SU-DHL-6 (cell line): ENCODE measurements around the gene HAAO.
"Not testable (repeated sequence)": the region's sequence is repeated elsewhere in the genome, so short reads cannot be mapped to it uniquely, and the experiment has no call there.

Experiments
- H2AFZ ChIP-seq: fragments of 200-600 bp; sonication (generic); 2 replicates; pipeline ENCODE4 v1.6.1; 2014; ENCODE audit warnings: low read depth, mild to moderate bottlenecking, moderate library complexity, mixed read lengths, antibody characterized with exemption, low read length; ENCODE audit not compliant: severe bottlenecking
- H3F3A ChIP-seq: fragments of 200-600 bp; shearing (Covaris generic); 2 replicates; pipeline ENCODE4 v1.6.0; 2016; ENCODE audit warnings: antibody characterized with exemption, mild to moderate bottlenecking; ENCODE audit not compliant: insufficient read depth
- H3K27ac ChIP-seq: fragments of 200-600 bp; sonication (generic); 2 replicates; pipeline ENCODE4 v1.5.1; 2016; ENCODE audit warnings: low read depth, mild to moderate bottlenecking, low read length, moderate library complexity, mixed read lengths
- H3K27me3 ChIP-seq: fragments of 200-600 bp; sonication (generic), shearing (Covaris generic); 2 replicates; pipeline ENCODE4 v1.6.0; 2014; ENCODE audit warnings: mild to moderate bottlenecking, low read length
- H3K36me3 ChIP-seq: fragments of 200-600 bp; sonication (generic); 2 replicates; pipeline ENCODE4 v1.6.1; 2014; ENCODE audit warnings: mild to moderate bottlenecking, low read length, mixed read lengths
- H3K4me2 ChIP-seq: fragments of 300-600, 200-600 bp; shearing (Covaris generic), sonication (generic); 2 replicates; pipeline ENCODE4 v1.6.0; 2014; ENCODE audit warnings: low read length, low read depth, mild to moderate bottlenecking; ENCODE audit not compliant: poor library complexity, severe bottlenecking
- H3K4me3 ChIP-seq: fragments of 200-600 bp; sonication (generic); 2 replicates; pipeline ENCODE4 v1.5.1; 2014; ENCODE audit warnings: antibody characterized with exemption, low read length, mild to moderate bottlenecking, mixed read lengths; ENCODE audit not compliant: insufficient read depth, poor library complexity, severe bottlenecking
- H3K79me2 ChIP-seq: fragments of 200-600 bp; sonication (generic); 2 replicates; pipeline ENCODE4 v1.6.1; 2014; ENCODE audit warnings: mild to moderate bottlenecking, low read length, moderate library complexity; ENCODE audit not compliant: insufficient read depth
- H3K9ac ChIP-seq: fragments of 200-600 bp; sonication (generic); 2 replicates; pipeline ENCODE4 v1.7.0; 2014; ENCODE audit warnings: mild to moderate bottlenecking, low read length
- H3K9me2 ChIP-seq: fragments of 200-600 bp; sonication (generic); replicated peaks from 2 replicates; pipeline ENCODE4 v1.6.1; 2014; ENCODE audit warnings: low read length; ENCODE audit not compliant: insufficient read depth
- H3K9me3 ChIP-seq: fragments of 200-600 bp; sonication (generic); 2 replicates; pipeline ENCODE4 v1.6.1; 2014; ENCODE audit warnings: low read length, mixed read lengths; ENCODE audit not compliant: insufficient read depth
- H4K20me1 ChIP-seq: fragments of 200-600 bp; sonication (generic); 2 replicates; pipeline ENCODE4 v1.6.1; 2014; ENCODE audit warnings: low read depth, mild to moderate bottlenecking, antibody characterized with exemption, low read length, moderate library complexity, mixed read lengths
- CTCF ChIP-seq: fragments of 200-600 bp; sonication (generic); IDR thresholded peaks from one replicate; pipeline ENCODE4 v1.5.1; 2017; ENCODE audit warnings: antibody characterized with exemption, mild to moderate bottlenecking, low read length, moderate library complexity; ENCODE audit not compliant: insufficient read depth, poor library complexity, severe bottlenecking
- EZH2phosphoT487 ChIP-seq: fragments of 200-600 bp; sonication (generic), shearing (Covaris generic); conservative IDR thresholded peaks from 2 replicates; pipeline ENCODE4 v1.6.1; 2018; ENCODE audit warnings: mild to moderate bottlenecking, antibody characterized with exemption, low read length, moderate library complexity, mixed read lengths

HAAO gene

DNA sequence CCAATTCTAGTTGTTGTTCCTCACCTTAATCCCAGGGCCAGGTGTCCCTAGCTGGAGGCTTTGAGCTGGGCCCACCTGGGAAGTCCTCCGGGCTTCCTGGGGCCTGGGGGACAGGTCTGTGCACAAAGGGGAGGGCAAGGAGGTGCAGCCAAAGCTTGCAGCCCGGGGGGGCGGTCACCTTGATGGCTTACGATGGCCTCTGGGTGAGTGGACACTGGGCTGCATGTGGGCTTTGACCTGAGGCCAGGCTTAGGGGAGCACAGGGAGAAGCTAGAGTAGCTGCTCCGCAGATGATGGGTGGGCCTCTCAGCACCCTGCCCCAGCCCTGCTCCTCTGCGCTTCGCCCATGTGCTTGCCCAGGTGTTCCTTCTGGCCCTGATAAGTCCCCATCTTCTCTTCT is 41.8 kb upstream of the HAAO start:
- Histone ChIP-seq H3K36me3 (no peaks in the 10 kb centered on the region), H3K4me2 (no peak overlapping the region), H3K9me2 (no peaks in the 10 kb centered on the region), H4K20me1 (no peaks in the 10 kb centered on the region), H3F3A (no peaks in the 10 kb centered on the region), H2AFZ (no peak overlapping the region), H3K27me3 (no peaks in the 10 kb centered on the region), H3K27ac (no peak overlapping the region), H3K9ac (no peak overlapping the region), H3K9me3 (no peaks in the 10 kb centered on the region), H3K79me2 (no peaks in the 10 kb centered on the region), H3K4me3 (no peak overlapping the region)
- TF ChIP-seq EZH2phosphoT487 = no peak
- TF ChIP-seq CTCF = no peak

DNA sequence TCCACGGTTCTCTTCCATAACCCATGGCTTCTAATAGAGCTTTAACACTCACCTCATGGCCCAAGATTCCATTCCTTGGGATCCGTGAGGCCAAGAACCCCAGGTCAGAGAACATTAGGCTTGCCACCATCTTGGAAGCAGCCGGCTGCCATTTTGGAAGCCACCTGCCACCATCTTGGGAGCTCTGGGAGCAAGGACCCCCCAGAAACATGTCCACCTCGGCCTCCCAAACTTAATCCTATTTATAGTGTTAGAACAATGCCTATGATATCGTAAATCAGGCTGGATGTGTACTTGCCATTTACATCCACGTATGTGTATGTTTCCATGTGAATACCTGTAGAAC is 39.9 kb upstream of the HAAO start:
- Histone ChIP-seq H2AFZ (no peak overlapping the region), H3K27ac (no peak overlapping the region)

DNA sequence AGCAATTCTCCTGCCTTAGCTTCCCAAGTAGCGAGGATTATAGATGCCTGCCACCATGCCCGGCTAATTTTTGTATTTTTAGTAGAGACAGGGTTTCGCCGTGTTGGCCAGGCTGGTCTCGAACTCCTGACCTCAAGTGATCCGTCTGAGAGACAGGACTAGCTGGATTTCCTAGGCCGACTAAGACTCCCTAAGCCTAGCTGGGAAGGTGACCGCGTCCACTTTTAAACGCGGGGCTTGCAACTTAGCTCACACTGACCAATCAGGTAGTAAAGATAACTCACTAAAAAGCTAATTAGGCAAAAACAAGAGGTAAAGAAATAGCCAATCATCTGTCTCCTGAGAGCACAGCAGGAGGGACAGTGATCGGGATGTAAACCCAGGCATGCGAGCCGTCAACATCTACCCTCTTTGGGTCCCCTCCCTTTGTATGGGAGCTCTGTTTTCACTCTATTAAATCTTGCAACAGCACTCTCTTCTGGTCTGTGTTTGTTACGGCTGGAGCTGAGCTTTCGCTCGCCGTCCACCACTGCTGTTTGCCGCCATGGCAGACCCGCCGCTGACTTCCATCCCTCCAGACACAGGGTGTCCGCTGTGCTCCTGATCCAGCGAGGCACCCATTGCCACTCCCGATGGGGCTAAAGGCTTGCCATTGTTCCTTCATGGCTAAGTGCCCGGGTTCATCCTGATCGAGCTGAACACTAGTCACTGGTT is 39.3 kb upstream of the HAAO start:
- H3K36me3 ChIP-seq, H3K27ac ChIP-seq, H4K20me1 ChIP-seq, H3K9ac ChIP-seq, H3K9me2 ChIP-seq, H3K9me3 ChIP-seq, H3K4me3 ChIP-seq, H3K4me2 ChIP-seq, H3K27me3 ChIP-seq, H3F3A ChIP-seq, H2AFZ ChIP-seq, H3K79me2 ChIP-seq: not testable (repeated sequence)

More for the DNA sequence above, 39.9 kb upstream of the HAAO start:
- no peaks in the 10 kb centered on the region for H4K20me1 ChIP-seq
- no peak overlapping the region for H3K4me2 ChIP-seq
- no peaks in the 10 kb centered on the region for H3K36me3 ChIP-seq
- no peaks in the 10 kb centered on the region for H3K27me3 ChIP-seq
- no peak overlapping the region for H3K4me3 ChIP-seq
- TF ChIP-seq EZH2phosphoT487 = no peak
- TF ChIP-seq CTCF = no peak
- H3K9me3 ChIP-seq = no peaks in the 10 kb centered on the region
- H3K79me2 ChIP-seq = no peaks in the 10 kb centered on the region
- no peaks in the 10 kb centered on the region for H3F3A ChIP-seq
- H3K9ac ChIP-seq = no peak overlapping the region
- H3K9me2 ChIP-seq = no peaks in the 10 kb centered on the region

GRCh38 chr2:42830922-42831574 is 38.7 kb upstream of the HAAO start:
- no peak overlapping the region for H3K4me3 ChIP-seq
- no peaks in the 10 kb centered on the region for H3K9me3 ChIP-seq
- H3K9ac ChIP-seq = no peak overlapping the region
- TF ChIP-seq CTCF = no peak
- no peak for TF ChIP-seq EZH2phosphoT487
- no peak overlapping the region for H2AFZ ChIP-seq
- H3K27me3 ChIP-seq = no peaks in the 10 kb centered on the region
- no peaks in the 10 kb centered on the region for H3F3A ChIP-seq
- no peaks in the 10 kb centered on the region for H3K79me2 ChIP-seq
- H3K36me3 ChIP-seq = no peaks in the 10 kb centered on the region
- no peaks in the 10 kb centered on the region for H4K20me1 ChIP-seq
- no peak overlapping the region for H3K27ac ChIP-seq
- no peaks in the 10 kb centered on the region for H3K9me2 ChIP-seq
- no peak overlapping the region for H3K4me2 ChIP-seq
